ENCODE measurements around the gene TMEM163.

- TF ChIP-seq, protein P1, sequence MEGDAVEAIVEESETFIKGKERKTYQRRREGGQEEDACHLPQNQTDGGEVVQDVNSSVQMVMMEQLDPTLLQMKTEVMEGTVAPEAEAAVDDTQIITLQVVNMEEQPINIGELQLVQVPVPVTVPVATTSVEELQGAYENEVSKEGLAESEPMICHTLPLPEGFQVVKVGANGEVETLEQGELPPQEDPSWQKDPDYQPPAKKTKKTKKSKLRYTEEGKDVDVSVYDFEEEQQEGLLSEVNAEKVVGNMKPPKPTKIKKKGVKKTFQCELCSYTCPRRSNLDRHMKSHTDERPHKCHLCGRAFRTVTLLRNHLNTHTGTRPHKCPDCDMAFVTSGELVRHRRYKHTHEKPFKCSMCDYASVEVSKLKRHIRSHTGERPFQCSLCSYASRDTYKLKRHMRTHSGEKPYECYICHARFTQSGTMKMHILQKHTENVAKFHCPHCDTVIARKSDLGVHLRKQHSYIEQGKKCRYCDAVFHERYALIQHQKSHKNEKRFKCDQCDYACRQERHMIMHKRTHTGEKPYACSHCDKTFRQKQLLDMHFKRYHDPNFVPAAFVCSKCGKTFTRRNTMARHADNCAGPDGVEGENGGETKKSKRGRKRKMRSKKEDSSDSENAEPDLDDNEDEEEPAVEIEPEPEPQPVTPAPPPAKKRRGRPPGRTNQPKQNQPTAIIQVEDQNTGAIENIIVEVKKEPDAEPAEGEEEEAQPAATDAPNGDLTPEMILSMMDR (IDR thresholded peaks at IDR 0.05; ENCODE audit: poor library complexity), result no peak
- TF ChIP-seq EZH2 (IDR thresholded peaks at IDR 0.05; ENCODE audit: borderline replicate concordance) (no peak), EZH2phosphoT487 (IDR thresholded peaks at IDR 0.05; ENCODE audit: low read depth, severe bottlenecking, unreplicated experiment) (no peak)
Observed at GRCh38 chr2:134578316-134578715, 140.5 kb downstream of the TMEM163 start.

Measured in hepatocyte (in vitro differentiated cells).